Measurements from ENCODE around the gene CUEDC2.
"Not testable (repeated sequence)": the region's sequence is repeated elsewhere in the genome, so short reads cannot be mapped to it uniquely, and the experiment has no call there.

Gene CUEDC2

GRCh38 chr10:102432162-102432950 lies at the start of gene CUEDC2:
CUEDC2 (minus strand) TSS chr10:102432574; CDS start chr10:102425188, 7,386 bp downstream.
- DNase-seq, result peak; percentile 97

- no peak for DNase-seq
Measured at GRCh38 chr10:102480396-102480795, 48.0 kb upstream of the CUEDC2 start.

DNA sequence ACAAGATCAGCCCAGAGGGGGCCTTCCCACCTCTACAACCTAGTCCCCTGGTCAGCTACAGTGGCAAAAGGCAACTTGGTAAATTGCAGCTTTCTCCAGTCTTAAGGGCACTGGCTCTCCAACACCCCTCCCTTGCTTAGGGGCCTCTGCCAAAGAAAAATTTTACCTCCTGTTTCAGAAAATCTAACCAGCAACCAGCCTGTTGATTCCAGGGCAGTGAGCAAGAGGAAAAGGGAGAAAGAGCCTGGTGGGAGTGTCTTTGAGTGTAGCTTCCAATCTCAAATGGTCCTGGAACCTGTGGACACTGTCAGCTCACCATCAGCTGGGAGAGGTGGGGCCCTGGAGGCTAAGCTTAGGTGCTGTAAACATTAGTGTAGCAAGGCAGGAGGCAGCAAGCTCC lies 47.3 kb upstream of the CUEDC2 start:
- DNase-seq, result no peak

DNA sequence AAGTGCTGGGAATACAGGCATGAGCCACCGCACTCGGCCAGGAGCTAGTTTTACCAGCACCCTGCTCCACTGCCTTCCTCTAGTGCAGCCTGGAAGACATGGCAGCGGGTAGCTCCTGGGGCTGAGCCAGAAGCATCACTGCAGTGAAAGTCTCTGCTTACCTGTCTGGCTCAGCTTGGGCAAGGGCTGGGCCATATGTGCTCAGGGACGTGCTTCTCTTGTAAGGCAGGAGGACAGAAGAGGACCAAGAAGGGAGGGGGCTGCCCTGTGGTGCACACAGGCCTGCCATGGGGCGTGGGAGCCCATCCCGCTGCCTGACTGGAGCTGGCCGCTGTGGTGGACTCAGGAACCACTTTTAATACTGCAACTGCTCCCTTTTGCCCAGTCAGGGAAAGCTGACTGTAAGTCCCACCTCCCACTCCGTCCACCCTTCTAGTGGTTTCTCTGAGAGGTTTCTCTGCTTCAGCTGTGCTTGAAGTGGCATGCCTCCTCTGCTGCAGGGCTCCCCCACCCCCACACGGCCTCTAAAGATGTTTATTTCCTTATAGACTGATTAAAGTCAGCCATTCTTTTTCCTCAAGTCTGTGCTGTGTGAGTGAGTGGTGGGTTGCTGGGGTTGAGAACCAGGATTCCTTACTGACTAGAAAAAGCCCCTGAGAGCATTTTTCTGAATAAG lies 44.2 kb upstream of the CUEDC2 start:
- DNase-seq, result no peak

DNA sequence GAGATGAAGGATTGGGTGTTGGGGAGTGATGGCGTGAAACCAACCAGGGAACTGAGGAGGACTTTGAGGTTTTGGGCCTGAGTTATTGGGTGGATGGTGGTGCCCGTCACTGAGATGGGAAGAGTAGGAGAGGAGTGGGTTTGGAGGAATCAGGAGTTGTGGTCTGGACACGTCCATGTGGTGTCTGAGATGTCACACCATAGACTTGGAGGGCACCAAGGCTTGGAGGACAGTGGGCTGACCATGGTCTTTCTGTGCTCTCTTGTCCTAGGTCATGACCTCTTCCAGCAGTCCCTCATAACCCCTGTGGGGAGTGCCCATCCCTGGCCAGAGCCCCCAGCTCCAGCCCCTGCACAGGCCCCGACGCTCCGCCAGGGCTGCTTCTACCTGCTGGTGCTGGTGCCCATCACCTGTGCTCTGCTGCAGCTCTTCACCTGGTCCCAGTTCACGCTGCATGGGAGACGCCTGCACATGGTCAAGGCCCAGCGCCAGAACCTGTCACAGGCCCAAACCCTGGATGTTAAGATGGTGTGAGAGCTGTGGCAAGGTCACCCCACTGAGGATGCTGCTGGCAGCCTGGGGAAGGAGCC lies 43.2 kb upstream of the CUEDC2 start:
- no peak for DNase-seq

- DNase-seq, result no peak
Measured at GRCh38 chr10:102473445-102474331, 41.3 kb upstream of the CUEDC2 start.

DNA sequence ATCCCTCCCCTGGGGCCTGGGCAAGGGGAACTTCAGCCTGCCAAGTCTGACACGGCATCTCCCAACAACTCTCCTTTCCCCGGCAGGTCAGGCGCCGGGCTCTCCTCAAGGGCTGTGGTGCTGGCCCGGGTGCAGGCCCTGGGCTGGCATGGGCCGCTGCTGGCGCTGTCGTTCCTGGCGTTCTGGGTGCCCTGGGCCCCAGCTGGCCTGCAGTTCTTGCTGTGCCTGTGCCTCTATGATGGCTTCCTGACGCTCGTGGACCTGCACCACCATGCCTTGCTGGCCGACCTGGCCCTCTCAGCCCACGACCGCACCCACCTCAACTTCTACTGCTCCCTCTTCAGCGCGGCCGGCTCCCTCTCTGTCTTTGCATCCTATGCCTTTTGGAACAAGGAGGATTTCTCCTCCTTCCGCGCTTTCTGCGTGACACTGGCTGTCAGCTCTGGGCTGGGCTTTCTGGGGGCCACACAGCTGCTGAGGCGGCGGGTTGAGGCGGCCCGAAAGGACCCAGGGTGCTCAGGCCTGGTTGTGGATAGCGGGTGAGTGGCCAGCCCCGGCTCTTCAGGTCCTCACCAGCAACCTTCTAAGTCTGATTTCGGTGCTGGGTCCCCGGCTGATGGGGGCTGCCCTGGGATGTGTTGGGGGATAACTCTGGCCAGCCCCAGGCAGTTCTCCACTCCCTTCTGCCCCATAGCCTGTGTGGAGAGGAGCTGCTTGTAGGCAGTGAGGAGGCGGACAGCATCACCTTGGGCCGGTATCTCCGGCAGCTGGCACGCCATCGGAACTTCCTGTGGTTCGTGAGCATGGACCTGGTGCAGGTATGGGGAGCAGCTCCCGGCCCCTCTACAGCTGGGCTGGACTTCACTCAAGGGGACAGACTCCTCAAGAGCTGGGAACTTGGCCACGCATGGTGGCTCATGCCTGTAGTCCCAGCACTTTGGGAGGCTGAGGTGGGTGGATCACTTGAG lies 38.5 kb upstream of the CUEDC2 start:
- DNase-seq, result no peak

GRCh38 chr10:102468683-102469082 lies 36.3 kb upstream of the CUEDC2 start:
- no peak for DNase-seq

DNA sequence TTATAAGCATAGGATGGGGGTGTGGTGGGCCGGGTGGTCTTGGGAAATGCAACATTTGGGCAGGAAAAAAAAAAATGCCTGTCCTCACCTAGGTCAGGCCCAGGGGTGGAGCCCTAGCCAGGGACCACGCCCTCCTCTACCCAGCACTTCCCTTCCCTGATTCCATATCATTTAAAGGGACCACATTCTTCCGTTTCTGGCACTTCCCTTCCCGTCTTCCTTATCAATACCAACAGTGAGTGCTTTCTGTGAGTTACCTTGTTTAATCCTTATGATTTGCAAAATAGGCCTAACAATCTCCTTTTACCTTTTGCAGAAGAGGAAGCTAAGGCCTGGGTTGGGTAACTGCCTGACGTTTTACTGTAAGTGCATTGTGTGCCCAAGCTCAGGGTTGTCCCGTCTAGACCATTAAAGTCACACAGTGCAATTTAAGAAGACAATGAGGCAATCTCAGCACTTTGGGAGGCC lies 35.6 kb upstream of the CUEDC2 start:
- DNase-seq, result no peak

DNA sequence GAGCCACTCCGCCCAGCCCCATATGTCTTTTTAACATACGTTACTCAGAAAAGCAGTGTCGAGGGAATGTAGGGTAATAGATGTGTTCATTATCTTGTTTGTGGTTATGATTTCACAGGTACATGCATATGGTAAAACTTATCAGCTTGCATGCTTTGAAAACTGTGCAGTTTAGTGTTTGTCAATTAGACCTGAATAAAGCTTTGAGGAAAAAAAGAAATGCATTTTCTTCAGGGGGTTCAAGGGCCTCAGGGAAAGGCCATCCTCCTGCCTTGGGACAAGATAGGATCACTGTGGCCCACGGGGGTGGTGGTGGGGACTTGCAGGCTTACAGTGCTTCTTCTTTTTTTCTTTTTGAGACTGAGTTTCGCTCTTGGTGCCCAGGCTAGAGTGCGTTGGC lies 34.9 kb upstream of the CUEDC2 start:
- DNase-seq, result no peak

DNA sequence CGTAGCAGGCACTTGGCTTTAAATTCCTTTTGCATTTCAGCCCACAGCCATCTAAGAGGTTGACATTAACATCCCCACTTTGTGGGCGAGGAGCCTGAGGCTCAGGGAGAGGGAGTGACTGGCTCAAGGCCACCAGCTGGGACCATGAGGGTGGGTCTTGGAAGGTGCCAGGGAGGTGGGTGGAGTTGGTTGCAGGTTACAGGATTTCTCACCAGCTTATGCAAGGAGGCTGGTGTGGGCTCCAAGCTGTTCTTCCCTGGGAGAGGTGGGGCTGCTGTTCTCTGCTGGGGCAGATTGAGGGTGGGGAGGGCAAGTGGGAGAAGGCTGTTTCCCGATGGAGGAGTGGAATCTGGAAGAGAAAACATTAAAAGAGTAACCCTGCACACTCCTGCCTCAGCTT lies 33.1 kb upstream of the CUEDC2 start:
- no peak for DNase-seq

DNA sequence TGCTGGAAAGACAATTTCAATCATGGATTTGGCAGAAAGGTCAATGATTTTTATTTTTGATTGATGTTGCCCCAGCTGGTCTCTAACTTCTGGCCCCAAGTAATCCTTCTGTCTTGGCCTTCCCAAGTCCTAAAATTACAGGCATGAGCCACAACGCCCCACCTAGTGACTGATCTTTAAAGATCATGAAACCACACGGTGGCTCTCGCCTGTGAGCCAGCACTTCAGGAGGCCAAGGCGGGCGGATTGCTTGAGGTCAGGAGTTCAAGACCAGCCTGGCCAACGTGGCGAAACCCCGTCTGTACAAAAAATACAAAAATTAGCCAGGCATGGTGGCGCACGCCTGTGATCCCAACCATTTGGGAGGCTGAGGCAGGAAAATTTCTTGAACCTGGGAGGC lies 31.6 kb upstream of the CUEDC2 start:
- no peak for DNase-seq

GRCh38 chr10:102462512-102463054 lies 30.2 kb upstream of the CUEDC2 start:
- DNase-seq, result no peak

DNA sequence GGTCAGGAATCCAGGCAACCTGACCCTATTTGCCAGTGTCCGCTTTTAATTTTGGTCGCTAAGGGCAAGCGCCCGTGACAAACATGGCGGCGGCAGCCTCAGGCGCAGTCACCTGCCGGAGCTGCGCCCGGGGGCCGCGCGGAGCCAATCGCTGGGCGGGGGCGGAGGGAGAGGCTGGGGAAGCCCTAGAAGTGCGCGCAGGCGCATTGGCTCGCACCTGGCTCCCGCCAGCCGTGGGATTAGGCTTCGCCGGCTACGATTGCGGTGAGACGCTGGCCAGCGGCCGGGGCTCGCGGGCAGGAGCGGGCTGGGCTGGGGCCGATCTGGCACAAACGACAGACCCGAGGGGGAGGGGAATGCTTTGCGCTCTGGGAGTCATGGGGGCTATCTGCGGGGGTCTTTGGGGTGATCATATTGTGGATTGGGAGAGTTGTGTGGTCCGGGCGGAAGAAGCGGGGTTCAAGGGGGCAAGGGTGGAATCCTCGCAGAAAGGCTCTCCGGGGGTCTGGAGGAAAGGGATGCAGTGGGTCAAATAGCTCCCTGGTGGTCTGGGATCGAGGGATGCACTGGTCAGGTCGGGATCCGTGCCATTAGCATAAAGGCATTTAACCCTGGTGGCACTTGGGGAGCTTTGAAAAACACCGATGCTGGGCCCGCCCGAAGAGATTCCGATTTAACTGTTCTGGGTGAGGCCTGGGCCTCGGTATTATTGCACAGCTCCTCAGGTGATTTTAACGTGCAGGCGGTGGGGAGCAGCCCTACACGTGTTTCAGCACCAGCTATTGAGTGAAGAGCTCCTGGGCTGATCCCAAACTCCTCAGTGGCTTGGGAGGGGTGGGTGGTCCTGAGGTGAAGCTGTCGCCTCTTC lies 29.0 kb upstream of the CUEDC2 start:
- DNase-seq, result peak; percentile 94

- DNase-seq, result no peak
Measured at GRCh38 chr10:102460836-102461186, 28.4 kb upstream of the CUEDC2 start.

DNA sequence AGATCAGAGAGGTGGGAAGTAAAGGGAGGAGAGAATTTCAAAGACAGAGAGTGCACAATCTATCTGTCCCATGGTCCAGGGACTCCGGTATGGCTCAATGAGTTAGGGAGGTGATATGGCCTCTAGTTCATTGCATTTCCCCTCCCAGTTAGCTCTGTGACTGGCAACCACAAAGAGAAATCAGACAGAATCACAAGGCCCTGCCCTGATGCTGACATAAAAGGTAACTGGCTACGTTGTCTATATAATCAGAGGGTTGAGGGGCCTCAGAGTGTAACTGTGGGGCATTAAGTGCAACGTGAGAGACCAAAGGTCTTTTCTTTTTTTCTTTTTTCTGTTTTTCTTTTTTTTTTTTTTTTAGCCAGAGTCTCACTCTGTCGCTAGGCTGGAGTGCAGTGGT lies 26.3 kb upstream of the CUEDC2 start:
- DNase-seq, result no peak

- DNase-seq, result no peak
Measured at GRCh38 chr10:102457591-102458150, 25.3 kb upstream of the CUEDC2 start.

- DNase-seq, result no peak
Measured at GRCh38 chr10:102455893-102456471, 23.6 kb upstream of the CUEDC2 start.

DNA sequence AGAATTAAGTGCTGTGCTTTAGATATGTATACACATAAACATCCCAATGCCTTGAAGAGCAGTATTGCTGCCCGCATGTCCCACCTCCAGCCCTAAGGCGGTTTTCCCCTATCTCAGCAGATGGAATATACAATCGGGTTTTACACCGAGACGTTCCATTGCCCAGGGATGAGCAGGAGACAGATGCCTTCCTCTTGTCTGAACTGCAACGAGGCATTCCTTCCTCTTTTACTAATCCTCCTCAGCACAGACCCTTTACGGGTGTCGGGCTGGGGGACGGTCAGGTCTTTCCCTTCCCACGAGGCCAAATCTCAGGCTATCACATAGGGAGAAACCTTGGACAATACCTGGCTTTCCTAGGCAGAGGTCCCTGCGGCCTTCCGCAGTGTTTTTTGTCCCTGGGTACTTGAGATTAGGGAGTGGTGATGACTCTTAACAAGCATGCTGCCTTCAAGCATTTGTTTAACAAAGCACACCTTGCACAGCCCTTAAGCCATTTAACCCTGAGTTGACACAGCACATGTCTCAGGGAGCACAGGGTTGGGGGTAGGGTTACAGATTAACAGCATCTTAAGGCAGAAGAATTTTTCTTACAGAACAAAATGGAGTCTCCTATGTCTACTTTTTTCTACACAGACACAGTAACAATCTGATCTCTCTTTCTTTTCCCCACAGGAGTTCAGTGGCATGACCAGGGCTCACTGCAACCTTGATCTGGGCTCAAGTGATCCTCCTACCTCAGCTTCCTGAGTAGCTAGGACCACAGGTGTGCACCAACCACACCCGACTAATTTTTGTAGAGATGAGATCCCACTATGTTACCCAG lies 22.5 kb upstream of the CUEDC2 start:
- not testable (repeated sequence) for DNase-seq
